Stimulated activated CD8-positive, alpha-beta memory T cell treated with anti-CD3 and anti-CD28 coated beads, Interleukin-12 subunit alpha, Interleukin-12 subunit beta, amount 100 ng/mL, for 24 hours (primary cell): Measurements from ENCODE around the gene DPM2.

Experiments used
- DNase-seq: peaks from one replicate; pipeline ENCODE4 v3.0.0-alpha.2; 2020; ENCODE audit errors: extremely low read depth

Gene DPM2

DNA sequence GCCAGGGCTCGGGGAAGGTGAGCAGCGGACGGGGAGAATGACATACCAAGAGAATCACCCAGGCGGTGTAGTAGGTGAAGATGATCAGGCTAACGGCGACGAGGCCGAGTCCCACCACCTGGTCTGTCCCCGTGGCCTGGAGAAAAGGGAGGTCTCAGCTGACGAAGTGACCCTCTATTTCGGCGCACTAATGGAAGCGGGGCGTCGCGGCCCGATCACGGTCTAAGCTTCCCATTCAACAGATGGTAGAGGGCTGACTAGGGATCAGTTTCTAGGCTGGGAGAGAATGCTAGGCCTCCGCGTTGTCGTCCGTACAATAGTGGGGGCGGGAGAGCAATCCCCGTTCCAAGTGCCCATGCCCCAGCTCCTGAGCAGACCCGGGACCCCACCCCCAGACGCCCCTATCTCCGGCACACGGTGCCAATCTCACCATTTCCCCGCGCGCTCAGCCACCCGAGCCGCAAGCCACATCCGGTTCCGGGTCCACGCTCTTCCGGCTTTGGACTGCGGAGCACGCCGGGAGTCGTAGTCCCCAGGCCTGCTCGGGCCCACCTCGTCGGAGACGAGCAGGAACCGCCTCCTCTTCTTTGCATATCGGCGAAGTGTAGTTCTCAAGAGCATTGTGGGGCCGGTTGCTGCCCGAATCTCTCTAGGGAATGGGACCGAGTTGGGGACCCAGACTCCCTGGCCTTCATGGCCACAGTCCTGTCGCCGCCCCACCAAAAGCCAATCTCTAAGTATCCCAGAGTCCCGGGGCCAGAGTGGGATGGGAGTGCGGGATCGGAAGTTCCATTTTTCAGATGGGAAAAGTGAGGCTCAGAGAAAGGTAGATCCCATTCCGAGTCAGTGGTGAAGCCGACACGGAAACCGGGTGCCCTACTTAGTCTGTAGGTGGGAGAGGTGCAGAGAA lies at the start of gene DPM2:
TSS of gene DPM2 (minus strand) at position 467 of the 910 bp plus-strand sequence. CDS start at position 433, 34 bp downstream.
- DNase-seq: peak; percentile 71

- DNase-seq: no peak
Observed at GRCh38 chr9:127987103-127987614, 49.5 kb upstream of the DPM2 start.

GRCh38 chr9:127985011-127985410 lies 47.4 kb upstream of the DPM2 start:
- no peak for DNase-seq

GRCh38 chr9:127983847-127984289 lies 46.2 kb upstream of the DPM2 start:
- no peak for DNase-seq

DNA sequence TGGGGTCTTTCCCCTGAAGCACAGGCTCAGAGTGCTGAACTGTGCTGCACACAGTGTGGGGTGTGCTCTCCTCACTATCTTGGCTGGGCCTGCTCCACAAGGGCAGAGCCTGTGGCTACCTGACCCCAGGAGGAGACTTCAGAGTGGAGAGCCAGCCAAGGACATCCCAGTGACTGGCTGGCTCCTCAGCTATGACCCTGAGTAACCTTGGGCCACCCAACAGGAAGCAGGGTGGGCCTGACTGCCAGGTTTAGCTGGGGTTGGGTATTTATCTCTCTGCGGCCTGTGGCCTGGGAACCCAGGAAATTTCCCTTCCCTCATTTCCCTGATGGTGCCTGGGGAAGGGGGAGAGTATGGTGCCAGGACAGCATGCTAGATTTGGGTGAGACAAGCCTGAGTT lies 45.3 kb upstream of the DPM2 start:
- DNase-seq: no peak

- DNase-seq: no peak
Observed at GRCh38 chr9:127981559-127982121, 44.0 kb upstream of the DPM2 start.

- peak; percentile 93 for DNase-seq
Observed at GRCh38 chr9:127980706-127981558, 43.3 kb upstream of the DPM2 start, which contains the start of gene EEIG1. TSS of gene EEIG1 (minus strand) at chr9:127980989. CDS start at chr9:127980137, 852 bp downstream.

GRCh38 chr9:127980060-127980705 lies 42.5 kb upstream of the DPM2 start:
- no peak for DNase-seq

DNA sequence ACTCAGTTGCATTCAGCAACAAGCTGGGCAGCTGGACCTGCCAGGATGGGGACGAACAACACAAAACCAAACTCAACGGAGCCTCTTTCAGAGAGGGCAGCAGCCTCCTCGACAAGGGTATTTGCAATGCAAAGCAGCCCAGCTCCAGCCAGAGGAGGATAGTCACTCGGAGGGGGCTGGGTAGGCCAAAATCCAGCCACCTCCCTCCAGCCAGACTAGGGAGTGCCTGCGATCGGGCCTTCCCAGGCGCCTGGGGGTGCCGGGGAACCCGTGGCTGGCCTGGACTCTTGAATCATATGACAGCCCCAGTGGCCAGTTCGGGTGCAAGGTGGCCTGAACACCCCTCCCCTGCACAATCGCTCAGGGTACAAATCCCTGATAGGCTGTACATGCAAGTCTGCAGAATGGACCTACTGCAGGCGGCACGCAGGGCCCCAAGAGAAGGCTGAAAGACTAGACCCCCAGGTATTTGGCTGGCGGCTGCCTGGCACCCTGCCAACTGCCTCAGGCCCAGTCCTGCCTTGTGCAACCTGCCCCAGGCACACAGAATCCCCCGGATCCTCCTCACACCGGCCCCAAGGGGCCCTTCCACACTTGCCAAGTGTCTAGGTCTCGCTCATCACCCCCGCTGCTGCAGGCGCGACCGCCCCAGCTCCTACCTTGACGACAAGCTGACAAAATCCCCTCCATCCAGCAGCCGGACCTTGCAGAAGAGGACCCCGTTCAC lies 41.8 kb upstream of the DPM2 start:
- no peak for DNase-seq

GRCh38 chr9:127979015-127979332 lies 41.3 kb upstream of the DPM2 start:
- DNase-seq: no peak

- no peak for DNase-seq
Observed at GRCh38 chr9:127977884-127978647, 40.4 kb upstream of the DPM2 start.

GRCh38 chr9:127977009-127977883 lies 39.6 kb upstream of the DPM2 start:
- no peak for DNase-seq

- no peak for DNase-seq
Observed at GRCh38 chr9:127976498-127976897, 38.8 kb upstream of the DPM2 start.

- DNase-seq: no peak
Observed at GRCh38 chr9:127975376-127976315, 38.0 kb upstream of the DPM2 start.

GRCh38 chr9:127974769-127975261 lies 37.2 kb upstream of the DPM2 start:
- DNase-seq: no peak

GRCh38 chr9:127974001-127974768 lies 36.5 kb upstream of the DPM2 start:
- DNase-seq: no peak
